SU-DHL-6 (cell line): Measurements from ENCODE around the gene RFX4.

Source experiments
- CTCF ChIP-seq: fragments of 200-600 bp; sonication (generic); IDR thresholded peaks from one replicate; pipeline ENCODE4 v1.5.1; 2017; ENCODE audit warnings: antibody characterized with exemption, mild to moderate bottlenecking, low read length, moderate library complexity; ENCODE audit not compliant: insufficient read depth, poor library complexity, severe bottlenecking
- EZH2phosphoT487 ChIP-seq: fragments of 200-600 bp; sonication (generic), shearing (Covaris generic); conservative IDR thresholded peaks from 2 replicates; pipeline ENCODE4 v1.6.1; 2018; ENCODE audit warnings: mild to moderate bottlenecking, antibody characterized with exemption, low read length, moderate library complexity, mixed read lengths

DNA sequence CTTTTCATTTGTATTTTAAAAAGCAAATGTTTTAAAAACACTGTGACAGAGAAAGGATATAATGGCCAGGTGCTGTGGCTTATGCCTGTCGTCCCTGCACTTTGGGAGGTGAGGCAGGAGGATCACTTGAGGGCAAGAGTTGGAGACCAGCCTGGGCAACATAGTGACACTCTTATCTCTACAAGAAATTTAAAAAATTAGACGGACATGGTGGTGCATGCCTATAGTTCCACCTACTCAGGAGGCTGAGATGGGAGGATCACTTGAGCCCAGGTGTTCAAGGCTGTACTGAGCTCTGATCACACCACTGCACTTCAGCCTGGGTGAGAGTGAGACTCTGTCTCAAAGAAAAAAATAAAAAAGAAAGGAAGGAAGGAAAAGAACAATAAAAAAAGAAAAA is 7.8 kb downstream of the RFX4 start:
- TF ChIP-seq CTCF (no peak), EZH2phosphoT487 (no peak)
